HG02798 (cell line): ENCODE data around the gene FNBP1L.
"Not testable (repeated sequence)": the region's sequence is repeated elsewhere in the genome, so short reads cannot be mapped to it uniquely, and the experiment has no call there.

Experiments
- ATAC-seq: cut with Tn5 transposase; IDR thresholded peaks from one replicate; pipeline ENCODE4 v1.9.1; 2021; ENCODE audit warnings: mild to moderate bottlenecking; ENCODE audit not compliant: unreplicated experiment, poor library complexity

Gene FNBP1L

GRCh38 chr1:93442008-93442666 is 5.8 kb upstream of the FNBP1L start:
- ATAC-seq = no peak

- ATAC-seq = no peak
Observed at GRCh38 chr1:93442741-93443140, 5.2 kb upstream of the FNBP1L start.

DNA sequence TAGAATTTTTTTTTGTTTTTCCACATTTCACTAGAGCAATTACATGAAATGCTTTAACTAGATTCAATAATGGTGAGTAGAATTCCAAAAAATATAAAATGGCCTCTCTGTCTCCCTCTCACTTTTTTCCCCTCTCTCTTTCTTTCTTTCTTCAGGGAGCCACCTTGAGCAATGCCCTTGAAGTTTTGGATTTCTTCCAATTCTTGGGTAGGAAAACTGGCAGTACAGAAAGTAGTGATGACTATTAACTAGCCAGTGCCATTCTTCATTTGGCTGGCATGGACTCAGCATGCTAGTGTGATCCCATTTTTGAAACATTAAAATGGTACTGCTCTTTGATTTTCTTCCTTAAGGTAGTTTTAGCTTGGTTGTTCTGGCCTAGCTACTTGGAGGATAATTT is 4.5 kb upstream of the FNBP1L start:
- no peak for ATAC-seq

DNA sequence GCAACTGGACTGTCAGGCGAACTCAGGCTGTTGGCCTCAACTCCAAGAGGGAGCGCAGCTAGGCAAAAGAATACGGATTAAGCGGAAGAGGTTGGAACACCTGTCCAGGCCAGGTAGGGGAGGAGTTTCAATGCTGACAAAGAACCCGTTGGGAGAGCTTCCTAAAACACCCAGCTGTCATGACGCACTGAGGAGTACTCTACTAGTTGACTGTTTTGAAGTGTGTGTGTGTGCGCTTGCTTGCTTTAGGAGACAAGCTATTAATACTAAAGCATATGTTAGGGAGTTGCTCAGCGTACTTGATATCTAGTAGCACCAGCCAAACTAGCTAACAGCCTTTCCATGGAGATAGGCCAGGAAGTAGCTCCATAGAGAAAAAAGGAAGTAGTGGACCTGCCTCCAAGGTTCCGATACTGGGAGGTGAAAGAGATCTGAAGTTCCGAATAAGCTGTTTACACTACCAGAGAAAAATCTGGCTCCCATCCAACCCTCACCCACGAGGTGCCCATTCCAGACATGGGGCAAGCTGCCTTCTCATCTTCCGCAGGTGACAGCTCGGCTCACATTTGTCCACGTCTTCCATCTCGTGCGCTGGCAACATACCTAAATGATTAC is 974 bp upstream of the FNBP1L start:
- ATAC-seq = no peak

GRCh38 chr1:93448292-93448982 is 519 bp downstream of the FNBP1L start:
- no peak for ATAC-seq

DNA sequence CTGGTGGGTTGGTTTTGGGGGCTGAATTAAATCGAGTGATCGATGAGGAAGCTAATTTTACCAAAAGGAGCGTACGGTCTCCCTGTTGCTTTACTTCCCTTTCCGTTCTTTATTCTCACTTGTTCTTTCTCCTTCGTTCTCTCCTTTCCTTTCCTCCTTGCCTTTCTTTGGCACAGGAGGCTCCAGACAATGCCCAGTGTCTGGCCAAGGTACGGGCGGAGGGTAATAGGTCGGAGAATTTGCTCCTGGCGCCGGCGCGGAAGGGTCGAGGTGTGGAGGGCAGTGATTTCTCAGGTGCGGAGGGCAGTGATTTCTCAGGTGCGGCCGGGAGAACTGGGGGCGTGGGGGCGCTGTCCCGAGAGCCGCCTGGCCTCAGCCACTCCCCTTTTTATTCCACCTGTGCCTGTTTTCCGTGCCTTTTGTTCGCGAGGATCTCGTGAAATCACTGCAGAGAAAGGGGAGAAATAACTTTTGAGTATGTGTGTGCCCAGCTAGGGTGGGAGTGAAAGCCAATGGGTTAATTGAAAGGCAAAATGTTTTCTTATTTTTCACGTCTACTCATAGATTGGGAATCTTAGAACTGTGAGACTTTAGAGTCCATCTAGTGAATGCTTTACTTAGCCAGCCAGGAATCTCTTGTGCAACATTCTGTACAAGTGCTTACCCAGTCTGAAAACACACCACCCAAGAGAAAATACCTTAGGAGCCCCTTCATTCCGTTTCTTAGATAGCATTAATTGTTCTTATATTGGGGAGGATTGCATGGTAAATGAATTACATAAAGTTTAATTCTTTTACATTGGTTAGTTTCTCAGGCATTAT is 1.3 kb downstream of the FNBP1L start:
- ATAC-seq = no peak

DNA sequence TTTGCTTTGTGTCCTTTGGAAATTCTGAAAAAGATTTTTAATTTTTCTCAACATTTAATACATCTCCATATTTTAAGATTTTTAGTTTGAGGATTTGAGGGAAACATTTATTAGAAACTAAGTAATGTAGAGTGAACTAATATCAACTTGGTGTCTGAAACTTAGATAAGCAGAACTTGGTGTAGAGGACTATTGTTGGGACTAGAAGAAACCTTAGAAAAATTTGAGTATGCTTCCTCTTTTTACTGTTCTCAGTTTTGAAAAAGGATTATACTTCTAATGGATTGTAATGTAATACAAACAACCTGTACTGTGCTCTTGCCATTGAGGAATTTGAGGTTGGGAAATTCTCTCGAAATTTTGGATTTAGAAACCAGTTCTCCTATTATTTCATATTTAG is 2.4 kb downstream of the FNBP1L start:
- no peak for ATAC-seq

DNA sequence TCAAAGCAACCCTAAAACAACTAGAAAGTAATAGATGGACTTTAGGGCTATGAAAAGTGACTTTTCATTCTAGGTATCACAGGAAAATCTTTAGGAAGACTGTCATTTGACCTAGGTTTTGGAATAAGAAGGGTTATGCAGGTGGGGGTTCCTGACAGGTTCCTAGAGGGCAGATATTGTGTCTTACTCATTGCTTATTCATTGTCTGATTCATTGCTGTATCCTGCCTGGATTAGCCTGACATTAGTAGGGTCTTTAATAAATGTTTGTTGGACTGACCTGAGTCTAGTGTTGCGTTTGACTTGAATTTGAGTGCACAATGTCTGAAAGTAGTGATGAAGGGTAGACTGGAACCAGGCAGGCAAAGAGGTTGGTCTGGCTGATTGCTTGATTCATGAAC is 6.0 kb downstream of the FNBP1L start:
- no peak for ATAC-seq

DNA sequence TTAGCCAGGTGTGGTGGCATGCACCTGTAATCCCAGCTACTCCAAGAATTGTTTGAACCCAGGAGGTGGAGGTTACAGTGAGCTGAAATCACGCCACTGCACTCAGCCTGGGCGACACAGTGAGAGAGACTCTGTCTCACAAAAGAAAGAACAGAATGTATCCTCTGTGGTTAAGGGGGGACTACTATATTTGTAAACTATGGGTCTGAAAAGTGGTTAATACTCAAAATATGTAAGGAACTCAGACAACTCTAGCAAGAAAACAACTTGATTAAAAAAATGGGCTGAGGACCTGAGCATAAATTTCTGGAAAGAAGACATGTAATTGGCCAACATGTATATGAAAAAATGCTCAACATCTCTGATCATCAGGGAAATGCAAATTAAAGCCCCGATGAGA is 11.2 kb downstream of the FNBP1L start:
- no peak for ATAC-seq

DNA sequence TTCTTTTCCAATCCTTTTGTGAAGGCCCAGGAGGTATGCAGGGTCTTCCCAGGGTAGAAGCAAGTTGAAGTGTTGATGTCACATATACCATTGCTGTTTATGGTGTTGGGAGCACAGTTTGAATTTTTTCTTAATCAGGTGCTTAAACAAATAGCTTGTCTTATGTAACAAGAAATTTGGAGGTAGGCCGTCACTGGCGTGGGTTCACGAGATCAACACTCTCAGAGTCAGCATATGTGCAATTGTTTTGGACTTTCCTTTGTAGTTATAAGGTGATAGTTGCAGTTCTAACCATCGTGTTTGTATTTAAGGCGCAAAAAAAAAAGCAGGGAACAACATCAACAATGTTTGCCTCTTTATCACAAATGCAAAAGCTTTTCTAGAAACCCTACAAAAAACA is 13.3 kb downstream of the FNBP1L start:
- no peak for ATAC-seq

GRCh38 chr1:93463960-93464359 is 16.0 kb downstream of the FNBP1L start:
- ATAC-seq = no peak

DNA sequence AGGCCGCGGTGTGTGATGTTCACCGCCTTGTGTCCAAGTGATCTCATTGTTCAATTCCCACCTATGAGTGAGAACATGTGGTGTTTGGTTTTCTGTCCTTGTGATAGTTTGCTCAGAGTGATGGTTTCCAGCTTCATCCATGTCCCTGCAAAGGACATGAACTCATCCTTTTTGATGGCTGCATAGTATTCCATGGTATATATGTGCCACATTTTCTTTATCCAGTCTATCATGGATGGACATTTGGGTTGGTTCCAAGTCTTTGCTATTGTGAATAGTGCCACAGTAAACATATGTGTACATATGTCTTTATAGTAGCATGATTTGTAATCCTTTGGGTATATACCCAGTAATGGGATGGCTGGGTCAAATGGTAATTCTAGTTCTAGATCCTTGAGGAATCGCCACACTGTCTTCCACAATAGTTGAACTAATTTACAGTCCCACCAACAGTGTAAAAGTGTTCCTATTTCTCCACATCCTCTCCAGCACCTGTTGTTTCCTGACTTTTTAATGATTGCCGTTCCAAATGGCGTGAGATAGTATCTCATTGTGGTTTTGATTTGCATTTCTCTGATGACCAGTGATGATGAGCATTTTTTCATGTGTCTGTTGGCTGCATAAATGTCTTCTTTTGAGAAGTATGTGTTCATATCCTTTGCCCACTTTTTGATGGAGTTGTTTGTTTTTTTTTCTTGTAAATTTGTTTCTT is 17.6 kb downstream of the FNBP1L start:
- not testable (repeated sequence) for ATAC-seq

DNA sequence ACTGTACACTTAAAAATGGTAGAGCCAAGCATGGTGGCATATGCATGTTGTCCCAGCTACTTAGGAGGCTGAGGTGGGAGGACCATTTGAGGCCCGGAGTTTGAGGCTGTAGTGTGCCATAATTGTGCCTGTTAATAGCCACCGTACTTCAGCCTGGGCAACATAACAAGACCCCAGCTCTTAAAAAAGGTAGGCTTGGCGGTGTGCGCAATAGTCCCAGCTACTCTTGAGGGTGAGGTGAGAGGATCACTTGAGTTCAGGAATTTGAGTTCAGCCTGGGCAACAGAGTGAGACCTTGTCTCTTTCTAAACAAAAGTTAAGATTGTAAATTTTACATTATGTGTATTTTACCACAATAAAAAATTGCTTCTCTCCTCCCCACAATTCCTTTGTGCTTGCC is 19.7 kb downstream of the FNBP1L start:
- no peak for ATAC-seq

DNA sequence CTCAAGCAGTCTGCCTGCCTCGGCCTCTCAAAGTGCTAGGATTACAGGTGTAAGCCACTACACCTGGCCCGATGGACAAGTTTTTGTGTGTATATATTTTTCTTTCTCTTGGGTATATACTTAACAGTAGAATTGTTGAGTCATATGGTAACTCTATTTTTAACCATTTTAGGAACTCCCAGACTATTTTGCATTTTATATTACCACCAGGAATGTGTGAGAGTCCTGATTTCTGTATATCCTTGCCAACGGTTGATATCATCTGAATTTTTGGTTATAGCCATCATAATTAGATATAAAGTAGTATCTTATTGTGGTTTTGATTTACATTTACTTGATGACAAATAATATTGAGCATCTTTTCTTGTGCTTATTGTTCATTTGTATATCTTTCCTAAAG is 20.7 kb downstream of the FNBP1L start:
- no peak for ATAC-seq

GRCh38 chr1:93469223-93469622 is 21.3 kb downstream of the FNBP1L start:
- ATAC-seq = not testable (repeated sequence)

DNA sequence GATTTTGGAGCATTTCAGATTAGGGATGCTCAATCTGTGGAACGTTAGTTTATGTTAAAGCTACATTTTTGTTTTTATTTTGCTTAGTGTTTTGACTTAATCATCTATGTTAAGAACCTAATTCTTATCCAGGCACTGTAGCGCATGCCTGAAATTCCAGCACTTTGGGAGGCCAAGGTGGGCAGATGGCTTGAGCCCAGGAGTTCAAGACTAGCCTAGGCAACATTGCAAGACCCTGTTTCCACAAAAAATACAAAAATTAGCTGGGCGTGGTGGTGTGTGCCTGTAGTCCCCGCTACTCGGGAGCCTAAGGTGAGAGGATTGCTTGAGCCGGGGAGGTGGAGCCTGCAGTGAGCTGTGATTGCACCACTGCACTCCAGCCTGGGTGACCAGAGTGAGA is 23.4 kb downstream of the FNBP1L start:
- ATAC-seq = no peak

DNA sequence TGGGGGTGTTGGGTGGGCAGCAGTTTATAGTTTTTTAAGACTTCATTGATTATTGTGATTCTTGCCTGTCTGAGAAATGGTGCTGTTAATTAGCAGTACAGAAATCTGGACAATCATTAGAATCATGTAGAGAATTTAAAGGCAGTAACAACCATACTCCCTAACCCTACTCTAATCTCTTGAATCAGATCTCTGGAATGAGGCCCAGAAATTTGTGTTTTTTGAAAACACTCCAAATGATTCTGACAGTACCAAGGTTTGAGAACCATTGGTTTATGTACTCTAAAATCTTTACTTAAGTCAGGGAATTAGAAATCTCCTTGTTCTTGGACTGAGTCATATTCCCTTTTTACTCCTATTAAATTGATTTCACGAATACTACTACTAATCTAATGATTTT is 24.0 kb downstream of the FNBP1L start:
- ATAC-seq = no peak

DNA sequence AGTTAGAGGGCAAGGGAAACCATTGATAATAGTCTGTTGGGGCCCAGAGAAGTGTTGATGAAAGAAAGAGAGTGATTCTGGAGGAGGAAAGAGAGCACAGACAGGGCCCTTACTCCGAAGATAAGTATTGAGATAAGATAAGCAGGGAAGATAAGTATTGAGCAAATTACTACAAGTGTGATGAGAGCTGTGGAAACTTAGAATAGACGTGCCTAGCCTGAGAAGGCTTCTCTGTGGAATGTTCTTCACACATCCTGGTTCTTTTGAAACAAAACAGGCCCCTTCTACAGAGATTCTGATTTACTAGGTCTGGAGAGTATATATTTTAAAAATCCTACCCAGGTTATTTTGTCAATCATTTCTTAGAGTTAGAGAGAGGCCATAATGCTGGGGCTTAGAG is 26.4 kb downstream of the FNBP1L start:
- no peak for ATAC-seq

- ATAC-seq = no peak
Observed at GRCh38 chr1:93475681-93476080, 27.8 kb downstream of the FNBP1L start.

DNA sequence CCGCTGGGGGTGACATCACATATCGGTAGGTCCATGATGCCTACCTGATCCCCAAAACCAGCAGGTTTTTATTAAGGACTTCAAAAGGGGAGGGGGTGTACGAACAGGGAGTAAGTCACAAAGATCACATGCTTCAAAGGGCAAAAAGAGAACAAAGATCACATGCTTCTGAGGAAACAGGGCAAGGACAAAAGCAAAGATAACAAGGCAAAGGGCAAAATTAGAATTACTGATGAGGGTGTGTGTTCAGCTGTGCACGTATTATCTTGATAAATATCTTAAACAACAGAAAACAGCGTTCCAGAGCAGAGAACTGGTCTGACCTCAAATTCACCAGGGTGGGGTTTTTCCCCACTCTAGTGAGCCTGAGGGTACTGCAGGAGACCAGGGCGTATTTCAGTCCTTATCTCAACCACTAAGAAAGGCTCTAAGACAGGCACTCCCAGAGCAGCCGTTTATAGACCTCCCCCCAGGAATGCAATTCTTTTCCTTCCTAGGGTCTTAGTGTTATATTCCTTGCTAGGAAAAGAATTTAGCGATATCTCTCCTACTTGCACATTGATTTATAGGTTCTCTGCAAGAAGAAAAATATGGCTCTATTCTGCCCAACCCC is 31.3 kb downstream of the FNBP1L start:
- not testable (repeated sequence) for ATAC-seq
